ENCODE data around the gene TRAPPC10. TPM values are rescaled to one million over a fixed set of nuclear protein-coding genes. Genes with fewer than 3 reads are reported as not detected.

Gene TRAPPC10
- total RNA-seq, 1 donor from 2014 or later = 21.4 TPM

GRCh38 chr21:44074315-44074958 lies 62.3 kb downstream of the TRAPPC10 start:
- intact Hi-C loops (cut with micrococcal nuclease) = no loop called here
- TF ChIP-seq CTCF (IDR thresholded peaks at IDR 0.05; ENCODE audit: borderline replicate concordance) = no peak
- DNase-seq = no peak
- Histone ChIP-seq H3K4me3 (no peak overlapping the region), H3K4me1 (no peaks in the 10 kb centered on the region), H3K36me3 (peaks cover 65% of the 10 kb centered on the region), H3K9me3 (replicated peaks) (no peaks in the 10 kb centered on the region), H3K27ac (replicated peaks) (no peak overlapping the region), H3K27me3 (ENCODE audit: low read depth) (no peaks in the 10 kb centered on the region)

- DNase-seq = no peak
- peaks cover 77% of the 10 kb centered on the region for H3K36me3 ChIP-seq
- no peaks in the 10 kb centered on the region for H3K9me3 ChIP-seq (replicated peaks)
- no peaks in the 10 kb centered on the region for H3K27me3 ChIP-seq (ENCODE audit: low read depth)
- H3K27ac ChIP-seq (replicated peaks) = no peak overlapping the region
- TF ChIP-seq CTCF (IDR thresholded peaks at IDR 0.05; ENCODE audit: borderline replicate concordance) = no peak
- no peak overlapping the region for H3K4me3 ChIP-seq
- intact Hi-C loops (cut with micrococcal nuclease) = no loop called here
- H3K4me1 ChIP-seq = no peaks in the 10 kb centered on the region
Observed at GRCh38 chr21:44076316-44076715, 64.2 kb downstream of the TRAPPC10 start.

GRCh38 chr21:44078411-44078981 lies 66.4 kb downstream of the TRAPPC10 start:
- Histone ChIP-seq H3K4me3 (no peak overlapping the region), H3K36me3 (peaks cover 87% of the 10 kb centered on the region), H3K27ac (replicated peaks) (no peak overlapping the region), H3K27me3 (ENCODE audit: low read depth) (no peaks in the 10 kb centered on the region), H3K4me1 (peaks cover 15% of the 10 kb centered on the region), H3K9me3 (replicated peaks) (no peaks in the 10 kb centered on the region)
- intact Hi-C loops (cut with micrococcal nuclease) = no loop called here
- DNase-seq = no peak
- no peak for TF ChIP-seq CTCF (IDR thresholded peaks at IDR 0.05; ENCODE audit: borderline replicate concordance)

- Histone ChIP-seq H3K4me1 (peaks cover 24% of the 10 kb centered on the region), H3K9me3 (replicated peaks) (no peaks in the 10 kb centered on the region), H3K4me3 (no peak overlapping the region), H3K27me3 (ENCODE audit: low read depth) (no peaks in the 10 kb centered on the region), H3K36me3 (peaks cover 80% of the 10 kb centered on the region), H3K27ac (replicated peaks) (no peak overlapping the region)
- no peak for DNase-seq
- TF ChIP-seq CTCF (IDR thresholded peaks at IDR 0.05; ENCODE audit: borderline replicate concordance) = no peak
- intact Hi-C loops (cut with micrococcal nuclease) = no loop called here
Observed at GRCh38 chr21:44079446-44079845, 67.3 kb downstream of the TRAPPC10 start.

GRCh38 chr21:44079846-44080245 lies 67.7 kb downstream of the TRAPPC10 start:
- Histone ChIP-seq H3K36me3 (peaks cover 76% of the 10 kb centered on the region), H3K27ac (replicated peaks) (no peak overlapping the region), H3K4me1 (peaks cover 28% of the 10 kb centered on the region), H3K4me3 (no peak overlapping the region), H3K27me3 (ENCODE audit: low read depth) (no peaks in the 10 kb centered on the region), H3K9me3 (replicated peaks) (no peaks in the 10 kb centered on the region)
- no peak for DNase-seq
- TF ChIP-seq CTCF (IDR thresholded peaks at IDR 0.05; ENCODE audit: borderline replicate concordance) = no peak
- intact Hi-C loops (cut with micrococcal nuclease) = no loop called here

Measured in left ventricle myocardium inferior (tissue), 1 donor.